ENCODE results near the gene SRP14.

DNA sequence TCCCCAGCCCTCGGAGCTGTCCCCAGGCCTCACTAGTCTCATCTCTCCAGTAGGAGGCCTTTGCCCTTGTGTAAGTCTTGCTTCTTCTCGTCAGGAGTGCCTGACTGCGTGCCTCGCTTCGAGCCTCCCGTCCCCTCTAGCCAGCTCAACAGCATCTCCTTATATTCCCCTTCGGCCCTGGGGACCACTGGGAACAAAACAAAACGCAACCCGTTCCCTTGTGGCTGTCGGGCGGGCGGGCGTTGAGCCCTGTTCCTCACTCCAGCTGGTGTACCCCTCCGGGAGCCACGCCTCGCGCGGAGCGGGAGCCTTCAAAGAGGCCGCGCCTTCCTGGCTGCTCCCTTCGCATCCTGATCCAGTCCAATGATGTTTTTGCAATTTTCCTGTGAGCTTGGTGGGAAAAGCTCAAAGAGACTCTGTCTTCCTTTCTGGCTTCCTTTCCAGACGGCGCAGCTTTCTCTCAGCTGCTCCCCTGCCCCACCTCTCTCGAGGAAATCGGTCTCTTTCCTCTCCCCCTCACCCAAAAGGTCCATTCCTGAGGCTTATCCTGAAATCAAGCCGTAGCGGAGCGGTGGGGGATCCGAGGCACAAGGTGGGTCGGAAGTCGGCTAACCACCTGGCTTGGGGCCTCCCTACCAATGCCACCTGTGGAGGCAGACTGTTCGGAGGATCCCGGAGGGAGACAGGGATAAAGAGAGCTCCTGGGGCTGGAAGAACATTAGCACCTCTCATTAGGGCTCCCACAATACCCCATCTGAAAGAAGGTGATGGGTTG lies 33.4 kb upstream of the SRP14 start:
- TF ChIP-seq CTCF (IDR thresholded peaks at IDR 0.05) (no peak), ZFX (IDR thresholded peaks at IDR 0.05; ENCODE audit: borderline replicate concordance) (no peak)
